ENCODE measurements around the gene HMGCR. TPM values are rescaled to one million over a fixed set of nuclear protein-coding genes. Genes with fewer than 3 reads are reported as not detected.

Gene HMGCR
- total RNA-seq, 1 experiment from 2014 or later = 22.0 TPM

DNA sequence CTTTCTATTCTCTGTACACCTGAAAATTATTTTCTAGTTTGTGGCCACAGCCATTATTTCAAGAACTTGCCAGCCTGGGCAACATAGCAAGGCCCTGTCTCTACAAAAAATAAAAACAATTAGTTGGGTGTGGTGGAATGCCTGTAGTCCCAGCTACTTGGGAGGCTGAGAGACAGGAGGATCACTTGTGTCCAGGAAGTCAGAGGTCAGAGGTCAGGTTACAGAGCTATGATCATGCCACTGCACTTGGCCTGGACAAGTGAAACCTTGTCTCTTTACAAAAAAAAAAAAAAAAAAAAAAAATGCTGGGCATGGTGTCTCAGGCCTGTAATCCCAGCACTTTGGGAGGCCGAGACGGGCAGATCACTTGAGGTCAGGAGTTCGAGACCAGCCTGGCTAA is 58.3 kb downstream of the HMGCR start:
- Histone ChIP-seq H3K9me3 (ENCODE audit: low read length) (no peaks in the 10 kb centered on the region), H3K27ac (ENCODE audit: low read length) (no peak overlapping the region), H3K4me2 (ENCODE audit: low read length) (no peak overlapping the region), H3K4me1 (ENCODE audit: insufficient read depth, low read length) (no peaks in the 10 kb centered on the region), H3K9me2 (replicated peaks; ENCODE audit: low read length) (no peaks in the 10 kb centered on the region), H3K79me2 (ENCODE audit: low read length) (no peaks in the 10 kb centered on the region), H3K9ac (ENCODE audit: low read length) (no peak overlapping the region), H3F3A (ENCODE audit: low read length, unreplicated experiment) (no peaks in the 10 kb centered on the region), H2AFZ (ENCODE audit: low read length) (no peak overlapping the region), H3K36me3 (ENCODE audit: low read depth, low read length) (no peaks in the 10 kb centered on the region), H3K4me3 (ENCODE audit: low read length) (no peak overlapping the region), H3K27me3 (ENCODE audit: low read length) (no peaks in the 10 kb centered on the region), H4K20me1 (ENCODE audit: low read length) (no peaks in the 10 kb centered on the region)
- ATAC-seq (no peak), DNase-seq (no peak)
- ChIA-PET POLR2A (ENCODE audit: unreplicated experiment) (no interaction called here), CTCF (no interaction called here)
- no TSS peak for BruUV-seq (replicated peaks)
- TF ChIP-seq CTCF (conservative IDR thresholded peaks at IDR 0.05; ENCODE audit: low read depth, low read length) (no peak), EZH2 (IDR thresholded peaks at IDR 0.05; ENCODE audit: low read length, unreplicated experiment) (no peak), EZH2phosphoT487 (IDR thresholded peaks at IDR 0.05; ENCODE audit: borderline replicate concordance, low read length) (no peak)
- intact Hi-C loops (cut with micrococcal nuclease) = no loop called here

DNA sequence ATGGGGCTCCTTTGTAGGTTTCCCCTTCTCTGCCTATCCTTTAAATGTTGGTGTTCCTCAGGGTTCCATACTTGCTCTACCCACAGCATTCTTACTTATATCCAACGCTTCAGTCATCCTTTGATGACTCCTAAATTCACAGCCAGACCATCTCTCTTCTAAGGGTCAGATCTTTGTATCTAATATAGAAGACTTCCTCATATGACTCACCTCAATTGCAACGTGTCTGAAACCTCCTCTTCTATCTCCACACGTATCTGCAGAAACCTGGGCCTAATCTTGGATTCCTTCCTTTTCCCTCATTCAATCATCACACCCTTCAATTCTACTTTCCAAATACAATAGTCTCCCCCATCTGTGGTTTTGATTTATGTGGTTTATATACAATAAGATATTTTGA is 68.3 kb downstream of the HMGCR start:
- no peak overlapping the region for H3K27ac ChIP-seq (ENCODE audit: low read length)
- H3K79me2 ChIP-seq (ENCODE audit: low read length) = no peaks in the 10 kb centered on the region
- H4K20me1 ChIP-seq (ENCODE audit: low read length) = no peaks in the 10 kb centered on the region
- CTCF ChIA-PET = no interaction called here
- no peak overlapping the region for H2AFZ ChIP-seq (ENCODE audit: low read length)
- no peaks in the 10 kb centered on the region for H3K9me2 ChIP-seq (replicated peaks; ENCODE audit: low read length)
- H3K27me3 ChIP-seq (ENCODE audit: low read length) = no peaks in the 10 kb centered on the region
- no peak overlapping the region for H3K4me3 ChIP-seq (ENCODE audit: low read length)
- no peak for DNase-seq
- H3K9ac ChIP-seq (ENCODE audit: low read length) = no peak overlapping the region
- no peaks in the 10 kb centered on the region for H3K4me1 ChIP-seq (ENCODE audit: insufficient read depth, low read length)
- H3K9me3 ChIP-seq (ENCODE audit: low read length) = no peaks in the 10 kb centered on the region
- POLR2A ChIA-PET (ENCODE audit: unreplicated experiment) = no interaction called here
- no peak for TF ChIP-seq CTCF (conservative IDR thresholded peaks at IDR 0.05; ENCODE audit: low read depth, low read length)
- no peak for TF ChIP-seq EZH2phosphoT487 (IDR thresholded peaks at IDR 0.05; ENCODE audit: borderline replicate concordance, low read length)
- no peak for TF ChIP-seq EZH2 (IDR thresholded peaks at IDR 0.05; ENCODE audit: low read length, unreplicated experiment)
- no peak for ATAC-seq
- no peaks in the 10 kb centered on the region for H3F3A ChIP-seq (ENCODE audit: low read length, unreplicated experiment)
- intact Hi-C loops (cut with micrococcal nuclease) = no loop called here
- no peak overlapping the region for H3K4me2 ChIP-seq (ENCODE audit: low read length)
- H3K36me3 ChIP-seq (ENCODE audit: low read depth, low read length) = no peaks in the 10 kb centered on the region
- no TSS peak for BruUV-seq (replicated peaks)

Other genes starting within 250 kb of the HMGCR start
- gene ANKRD31, start 100.3 kb upstream of the HMGCR start, total RNA-seq (2014; rRNA removed) = 0.12 and 0.26 TPM in 2 replicates
- gene CERT1, start 174.4 kb downstream of the HMGCR start, total RNA-seq (2014; rRNA removed) = 5.6 and 6.5 TPM in 2 replicates
- 6.5 and 9.0 TPM in 2 replicates for gene POLK, start 174.7 kb downstream of the HMGCR start, total RNA-seq (2014; rRNA removed)

Data from PC-3 (cell line).